Measurements from ENCODE around the gene ARHGAP5.

- TF ChIP-seq CTCF (IDR thresholded peaks at IDR 0.05; ENCODE audit: low read length) = no peak
- no peak for TF ChIP-seq EZH2 (IDR thresholded peaks at IDR 0.05; ENCODE audit: borderline replicate concordance, low read length)
Measured at GRCh38 chr14:32206552-32206951, 129.4 kb downstream of the ARHGAP5 start.

Measured in OCI-LY1 (cell line).